KBM-7 (cell line): Measurements from ENCODE around the gene MAN1C1.

Experiments used
- DNase-seq: peaks from one replicate; pipeline ENCODE4 v3.0.0-alpha.2; 2015
- in situ Hi-C: fragments of 300-500 bp; cut with MboI; formaldehyde crosslinking; loops from 2 replicates; pipeline ENCODE4 v1.14.3; 2020; ENCODE audit warnings: low sequenced_read_pairs, low pct_unique_long_range_greater_than_20kb, mixed read lengths

Gene MAN1C1

DNA sequence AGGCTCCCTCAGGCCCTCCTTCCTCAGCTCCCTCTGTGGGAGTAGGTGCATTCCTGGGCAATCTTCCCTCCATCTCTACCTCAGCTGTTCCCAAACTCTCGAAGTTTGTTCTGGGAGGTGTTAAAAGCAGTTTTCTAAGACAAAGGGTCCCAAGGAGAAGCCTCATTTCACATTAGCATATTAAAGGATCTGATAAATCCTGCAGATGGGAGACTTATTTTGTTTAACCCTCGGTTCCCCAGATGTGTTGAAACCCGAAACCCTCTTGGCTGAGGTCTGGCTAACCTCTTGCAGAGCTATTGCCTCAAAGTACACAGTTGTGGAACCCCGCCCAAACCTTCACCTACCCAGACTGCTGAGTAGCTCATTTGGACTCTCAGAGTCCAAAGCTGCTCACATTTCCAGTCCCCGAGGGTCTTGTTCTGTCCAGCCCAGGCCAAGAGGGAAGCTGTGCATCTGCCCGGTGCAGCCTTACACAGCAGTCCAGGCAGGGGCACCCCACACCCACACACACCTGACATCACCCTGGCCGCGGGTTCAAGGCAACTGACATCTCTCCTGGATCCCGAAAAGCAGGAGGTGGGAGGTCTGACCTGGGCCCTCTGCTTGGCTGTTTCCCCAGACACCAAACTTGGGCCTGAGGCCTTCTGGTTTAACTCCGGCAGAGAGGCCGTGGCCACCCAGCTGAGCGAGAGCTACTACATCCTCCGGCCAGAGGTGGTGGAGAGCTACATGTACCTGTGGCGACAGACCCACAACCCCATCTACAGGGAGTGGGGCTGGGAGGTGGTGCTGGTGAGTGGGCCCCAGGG lies 163.9 kb downstream of the MAN1C1 start:
- in situ Hi-C loops, result no loop called here
- no peak for DNase-seq

DNA sequence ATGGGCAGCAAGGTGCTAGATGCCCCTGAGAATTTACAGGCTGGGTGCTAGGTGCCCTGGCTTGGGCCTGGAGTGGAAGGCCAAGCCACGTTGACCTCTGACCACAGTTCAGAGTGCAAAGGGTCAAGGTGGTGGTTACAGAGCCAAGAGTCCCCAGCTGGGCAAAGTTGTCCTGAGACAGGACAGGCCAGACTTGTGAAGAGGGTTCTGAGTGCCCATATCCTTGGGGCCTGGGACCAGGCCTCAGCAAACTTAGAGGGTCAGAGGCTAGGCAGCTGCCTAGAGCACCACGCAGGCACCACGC lies 164.5 kb downstream of the MAN1C1 start:
- no peak for DNase-seq
- in situ Hi-C loops, result no loop called here

DNA sequence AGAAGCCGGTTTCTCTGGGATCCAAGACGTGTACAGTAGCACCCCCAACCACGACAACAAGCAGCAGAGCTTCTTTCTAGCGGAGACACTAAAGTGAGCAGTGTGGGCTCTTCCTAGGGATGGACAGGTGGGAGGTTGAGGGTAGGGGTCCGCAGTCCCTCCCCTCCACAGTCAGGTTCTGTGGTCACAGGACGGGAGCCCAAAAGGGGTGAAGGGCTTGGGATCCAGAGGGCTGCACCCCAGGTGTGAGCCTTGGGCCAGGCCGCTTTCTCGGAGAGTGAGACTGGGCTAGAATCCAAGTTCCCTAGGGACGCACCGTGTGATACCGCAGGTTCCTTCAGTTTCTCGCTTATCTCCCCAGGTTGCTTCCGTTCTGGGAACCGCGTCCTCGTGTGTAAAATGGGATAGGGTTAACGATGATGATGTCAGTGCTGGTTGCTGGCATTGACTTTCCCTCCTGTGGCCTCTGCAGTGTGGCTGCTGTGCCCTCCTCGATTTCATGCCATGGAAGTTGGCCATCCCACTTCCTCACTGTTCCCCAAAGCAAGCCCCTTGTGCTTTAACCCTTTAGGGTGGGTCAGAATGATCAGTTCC lies 166.1 kb downstream of the MAN1C1 start:
- in situ Hi-C loops, result no loop called here

DNA sequence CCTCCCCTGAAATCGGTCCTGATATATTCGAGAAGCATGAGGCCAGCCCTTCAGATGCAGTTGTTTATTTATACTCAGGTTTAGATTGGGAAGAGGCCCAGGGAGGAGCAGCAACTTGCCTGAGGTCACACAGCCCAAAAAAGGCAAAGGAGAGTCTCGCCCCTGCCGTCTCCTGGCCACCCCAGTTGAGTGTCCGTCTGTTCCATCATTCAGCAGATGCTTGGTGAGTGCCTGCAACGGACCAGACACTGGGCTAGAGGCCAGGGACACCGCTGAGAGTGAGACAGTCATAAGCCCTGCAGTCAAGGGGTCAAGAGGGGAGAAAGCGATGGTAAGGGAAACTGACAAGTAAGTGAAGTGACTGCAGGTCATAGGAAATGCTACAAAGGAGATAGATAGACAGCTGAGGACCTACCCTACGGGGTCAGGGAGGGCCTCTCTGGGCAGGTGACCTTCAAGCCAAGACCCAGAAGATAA lies 168.0 kb downstream of the MAN1C1 start:
- no peak for DNase-seq
- in situ Hi-C loops, result no loop called here

More for the DNA sequence above, 166.1 kb downstream of the MAN1C1 start:
- DNase-seq, result no peak

DNA sequence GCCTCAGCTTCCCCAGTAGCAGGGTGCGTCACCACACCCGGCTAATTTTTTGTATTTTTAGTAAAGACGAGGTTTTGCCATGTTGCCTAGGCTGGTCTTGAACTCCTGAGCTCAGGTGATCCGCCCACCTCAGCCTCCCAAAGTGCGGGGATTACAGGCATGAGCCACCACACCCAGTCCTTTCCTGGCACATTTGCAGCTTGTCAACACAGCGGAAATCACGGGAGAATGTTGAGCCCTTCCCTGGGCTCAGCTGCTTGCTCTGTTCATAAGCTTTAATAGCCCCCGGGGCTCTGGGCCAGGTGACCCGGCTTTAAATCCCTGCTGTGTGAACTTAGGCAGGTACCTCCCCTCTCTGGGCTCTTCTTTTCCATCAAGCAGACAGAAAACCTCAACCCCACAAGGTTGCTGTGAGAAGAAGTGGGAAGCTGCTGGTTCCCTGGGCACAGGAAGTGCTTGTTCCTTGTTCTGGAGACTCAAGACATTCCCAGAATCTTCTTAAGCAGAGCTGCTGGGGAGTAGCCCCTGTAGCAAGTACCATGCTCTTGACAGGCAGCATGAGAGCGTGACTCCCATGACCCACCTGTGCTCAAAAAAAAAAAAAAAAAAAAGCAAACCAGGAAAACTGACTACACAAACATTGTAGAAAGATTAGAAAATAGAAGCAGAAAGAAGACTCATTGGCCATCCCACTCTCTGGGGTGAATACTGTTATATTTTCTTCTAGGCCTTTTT lies 168.9 kb downstream of the MAN1C1 start:
- in situ Hi-C loops, result no loop called here
- no peak for DNase-seq

DNA sequence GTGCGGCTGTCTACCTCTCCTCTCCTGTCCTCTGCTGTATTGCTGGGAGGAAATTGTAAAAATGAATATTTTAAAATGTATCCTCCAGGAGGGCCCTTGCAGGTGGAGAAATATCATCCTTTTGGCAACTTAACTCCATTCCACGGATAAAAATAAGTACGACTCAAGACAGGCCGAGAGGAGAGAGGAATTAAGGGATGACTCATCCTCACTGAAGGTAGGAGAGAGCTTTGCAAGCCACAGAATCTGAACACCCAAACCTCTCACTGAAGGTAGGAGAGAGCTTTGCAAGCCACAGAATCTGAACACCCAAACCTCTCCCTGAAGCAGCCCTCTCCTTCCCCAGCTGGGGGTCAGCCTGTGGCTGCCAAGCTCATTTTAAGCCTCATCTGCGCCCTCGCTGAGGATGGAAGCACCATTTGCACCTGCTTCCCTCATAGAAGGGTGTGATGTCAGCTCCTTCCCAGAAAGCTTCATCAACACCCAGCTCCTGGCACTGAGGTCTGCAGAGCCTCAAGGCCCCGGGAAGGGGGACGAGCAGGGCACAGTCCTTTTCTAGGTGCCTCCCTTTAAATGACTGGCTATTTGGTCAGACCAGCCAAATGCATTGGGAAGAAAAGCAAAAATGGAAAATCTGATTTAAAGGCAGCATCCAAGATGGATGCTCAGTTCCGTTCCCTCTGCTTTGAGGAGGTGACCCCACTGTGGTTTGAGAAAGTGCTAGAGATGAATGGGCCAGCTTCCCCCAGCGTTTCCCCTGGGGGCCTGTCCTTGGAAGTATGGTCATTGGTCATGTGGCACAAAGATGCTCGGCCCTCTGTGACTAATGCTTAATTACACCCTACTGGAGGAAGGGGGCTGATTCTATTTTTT lies 170.5 kb downstream of the MAN1C1 start:
- in situ Hi-C loops, result no loop called here
- no peak for DNase-seq

DNA sequence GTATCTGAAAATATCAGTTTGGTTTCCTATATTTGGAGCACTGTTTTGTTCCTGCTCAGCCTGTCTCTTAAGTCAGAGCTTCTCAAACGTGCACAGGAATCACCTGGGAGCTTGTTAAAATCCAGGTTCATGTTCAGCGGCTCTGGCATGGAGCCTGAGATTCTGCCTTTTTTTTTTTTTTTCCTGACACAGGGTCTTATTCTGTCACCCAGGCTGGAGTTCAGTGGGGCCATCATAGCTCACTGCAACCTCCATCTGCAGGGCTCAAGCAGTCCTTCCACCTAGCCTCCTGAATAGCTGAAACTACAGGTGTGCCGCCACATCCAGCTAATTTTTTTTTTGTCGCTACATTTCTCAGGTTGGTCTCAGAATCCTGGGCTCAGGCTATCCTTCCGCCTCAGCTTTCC lies 171.2 kb downstream of the MAN1C1 start:
- in situ Hi-C loops, result no loop called here
- DNase-seq, result no peak

DNA sequence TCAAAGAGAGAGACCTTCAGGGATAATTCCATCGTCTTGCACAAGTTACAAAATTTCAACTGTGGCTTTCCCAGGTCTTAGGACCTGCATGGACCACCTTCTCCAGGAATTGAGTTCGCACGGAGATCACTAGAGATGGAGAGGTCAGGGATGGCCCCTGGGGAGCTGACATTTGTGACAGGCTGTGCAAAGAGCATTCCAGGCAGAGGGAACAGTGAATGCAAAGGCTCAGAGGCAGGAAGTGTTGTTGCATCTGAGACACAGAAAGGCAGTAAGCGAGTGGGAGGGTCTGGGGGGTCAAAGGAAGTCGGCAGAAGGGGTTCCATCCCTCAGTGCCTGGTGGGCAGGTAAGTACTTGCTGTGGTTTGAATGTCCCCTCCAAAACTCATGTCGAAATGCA lies 173.9 kb downstream of the MAN1C1 start:
- DNase-seq, result no peak
- in situ Hi-C loops, result no loop called here

DNA sequence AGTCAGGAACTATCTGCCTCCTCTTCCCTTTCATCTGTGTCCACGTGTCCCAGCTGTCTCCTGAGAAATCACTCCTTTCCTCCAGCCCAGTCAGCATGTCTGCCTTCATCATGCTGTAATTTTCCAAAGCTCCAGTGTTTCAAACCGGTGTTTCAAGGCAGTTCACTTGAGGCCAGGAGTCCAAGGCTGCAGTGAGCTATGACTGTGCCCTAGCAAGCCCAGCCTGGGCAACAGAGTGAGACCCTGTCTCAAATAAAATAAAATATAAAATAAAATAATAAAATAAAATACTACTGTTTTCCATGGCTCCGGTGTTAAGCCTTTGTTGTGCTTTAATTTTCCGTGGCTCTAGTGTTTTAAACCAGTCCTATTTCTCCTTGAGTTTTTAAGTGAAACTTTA lies 175.5 kb downstream of the MAN1C1 start:
- no peak for DNase-seq
- in situ Hi-C loops, result no loop called here

DNA sequence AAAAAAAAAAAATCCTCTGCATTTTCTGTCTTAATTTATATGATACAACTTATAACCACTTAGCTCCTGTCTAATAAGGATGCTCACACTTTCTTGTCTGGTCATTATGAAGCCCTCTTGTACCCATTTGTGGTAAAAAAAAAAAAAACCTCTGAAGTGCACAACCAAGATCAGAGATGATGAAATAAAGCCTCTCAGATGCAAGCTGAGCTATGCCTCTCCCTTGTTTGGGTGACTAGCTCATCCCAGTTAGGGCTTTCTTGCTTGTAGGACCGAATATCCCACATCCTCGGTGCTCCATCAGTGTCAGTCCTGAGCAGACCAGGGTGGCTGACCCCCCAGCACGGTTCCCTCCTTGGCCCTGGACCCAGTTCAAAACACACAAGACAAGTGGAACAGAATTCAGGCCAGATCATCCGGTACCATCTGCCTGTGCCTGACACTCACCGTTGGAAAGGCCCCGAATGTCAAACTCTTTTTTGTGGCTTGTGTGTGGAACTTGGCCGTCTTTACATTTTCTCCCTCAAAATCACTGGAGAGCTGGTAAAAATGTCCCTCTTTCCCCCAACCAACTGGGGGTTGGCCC lies 177.1 kb downstream of the MAN1C1 start:
- no peak for DNase-seq
- in situ Hi-C loops, result no loop called here

DNA sequence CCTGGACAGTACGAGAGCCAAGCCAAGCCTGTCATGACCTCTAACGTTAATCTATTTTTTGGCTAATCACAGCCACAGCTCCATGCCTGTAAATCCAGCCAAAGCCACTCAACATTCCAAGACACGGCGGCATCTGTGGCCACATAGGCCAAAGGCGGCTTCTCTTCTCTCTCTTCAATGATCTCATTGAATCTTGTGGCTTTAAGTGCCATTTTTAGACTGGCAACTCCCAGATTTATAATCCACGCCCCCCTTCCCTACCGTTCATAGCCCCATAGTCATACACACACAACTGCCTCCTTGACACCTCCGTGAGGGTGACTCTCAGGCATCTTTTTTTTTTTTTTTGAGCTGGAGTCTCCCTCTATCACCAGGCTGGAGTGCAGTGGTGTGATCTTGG lies 177.7 kb downstream of the MAN1C1 start:
- in situ Hi-C loops, result no loop called here
- no peak for DNase-seq

DNA sequence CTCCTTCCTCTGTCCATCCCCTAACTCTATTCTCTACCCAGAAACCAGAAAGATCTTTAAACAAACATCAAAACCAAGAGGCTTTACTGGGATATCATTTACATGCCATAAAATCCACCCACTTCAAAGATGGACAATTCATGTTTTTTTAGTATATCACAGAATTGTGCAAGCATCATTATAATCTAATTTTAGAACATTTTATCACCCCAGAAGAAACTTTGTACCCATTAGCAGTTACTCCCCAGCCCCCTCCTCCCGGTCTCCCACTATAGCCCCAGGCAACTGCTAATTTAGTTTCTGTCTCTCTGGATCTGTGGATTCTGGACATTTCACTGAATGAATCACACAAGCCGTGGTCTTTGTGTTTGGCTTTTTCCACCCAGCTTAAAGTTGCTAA lies 178.6 kb downstream of the MAN1C1 start:
- no peak for DNase-seq

DNA sequence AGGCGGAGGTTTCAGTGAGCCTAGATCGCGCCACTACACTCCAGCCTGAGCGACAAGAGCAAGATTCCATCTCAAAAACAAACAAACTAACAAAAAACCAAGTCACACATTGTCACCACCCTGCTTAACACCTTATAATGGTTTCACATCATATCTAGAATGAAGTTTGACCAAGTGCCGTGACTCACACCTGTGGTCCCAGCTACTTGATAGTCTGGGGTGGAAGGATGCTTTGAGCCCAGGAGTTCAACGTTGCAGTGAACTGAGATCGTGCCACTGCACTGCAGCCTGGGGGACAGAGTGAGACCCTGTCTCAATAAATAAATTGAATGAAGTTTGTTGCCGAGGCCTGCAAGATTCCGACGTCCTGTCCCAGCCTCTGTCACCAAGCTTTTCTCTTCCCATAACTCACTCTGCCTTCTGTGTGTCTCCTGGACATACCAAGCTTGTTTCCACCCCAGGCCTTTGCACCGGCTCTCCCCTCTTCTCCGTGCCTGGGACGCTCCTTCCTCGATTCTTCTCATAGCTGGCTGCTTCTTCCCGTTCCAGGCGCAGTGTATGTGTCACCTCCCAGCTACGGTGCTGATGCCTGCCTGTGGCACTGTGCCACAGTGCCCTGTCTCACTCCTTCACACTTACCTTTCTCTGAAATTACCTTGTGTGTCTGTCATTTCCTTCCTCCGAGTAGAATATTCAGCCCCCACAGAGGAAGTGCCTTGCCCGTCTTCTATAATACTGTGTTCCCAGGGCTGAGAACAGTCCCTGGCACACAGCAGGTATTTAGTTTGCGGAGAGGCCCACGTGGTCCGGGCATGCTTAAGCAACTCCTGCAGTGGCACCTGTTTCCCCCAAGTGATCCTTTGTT lies 179.6 kb downstream of the MAN1C1 start:
- in situ Hi-C loops, result no loop called here
- no peak for DNase-seq

More for the DNA sequence above, 178.6 kb downstream of the MAN1C1 start:
- in situ Hi-C loops, result no loop called here

DNA sequence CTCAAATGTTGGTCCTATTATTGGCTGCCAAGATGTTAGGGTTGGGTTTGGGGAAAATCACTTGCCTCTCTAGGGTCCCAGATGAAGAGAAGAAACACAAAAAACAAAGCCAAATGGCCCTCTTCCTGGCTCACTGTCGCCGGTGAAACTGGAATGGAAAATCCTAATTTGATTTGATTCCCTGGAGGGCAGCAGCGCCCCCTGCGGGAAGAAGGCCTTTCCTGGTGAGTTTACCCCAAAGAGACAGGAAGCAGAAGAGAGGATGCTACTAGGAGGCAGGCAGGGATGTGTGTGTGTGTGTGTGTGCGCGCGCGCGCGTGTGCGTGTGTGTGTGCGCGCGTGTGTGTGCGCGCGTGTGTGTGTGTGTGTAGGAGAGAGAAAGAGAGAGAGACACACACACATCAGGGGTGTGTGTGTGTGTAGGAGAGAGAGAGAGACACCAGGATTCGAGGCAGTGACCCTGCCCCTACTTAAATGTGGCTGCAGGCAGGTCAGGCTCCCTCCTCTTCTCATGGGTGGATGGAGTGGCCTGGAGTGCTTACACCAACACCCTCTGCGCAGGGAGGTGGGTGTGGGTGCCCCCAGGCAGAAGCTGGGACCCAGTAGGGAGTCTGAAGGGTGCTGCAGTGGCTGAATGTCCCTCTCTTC lies 180.3 kb downstream of the MAN1C1 start:
- DNase-seq, result peak; percentile 87
- in situ Hi-C loops, result no loop called here

DNA sequence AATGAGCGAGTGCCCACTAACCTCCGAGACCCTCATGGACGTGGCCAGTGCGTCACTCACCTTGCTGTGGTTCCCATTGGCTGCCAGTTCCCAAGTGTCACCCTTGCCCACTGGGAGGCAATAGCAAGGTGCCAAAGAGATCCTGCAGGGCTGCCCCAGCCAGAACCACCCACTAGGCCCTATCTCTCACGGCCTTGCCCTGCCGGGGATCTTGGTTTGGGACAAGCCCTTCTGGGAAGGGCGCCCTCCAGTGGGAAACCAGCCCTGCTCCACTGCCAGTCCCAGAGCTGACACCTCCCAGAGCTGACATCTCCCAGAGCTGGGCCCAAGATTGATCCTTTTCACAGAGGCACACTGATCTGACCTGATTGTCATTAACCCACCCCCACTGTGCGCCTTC lies 181.3 kb downstream of the MAN1C1 start:
- DNase-seq, result peak; percentile 62
- in situ Hi-C loops, result no loop called here

DNA sequence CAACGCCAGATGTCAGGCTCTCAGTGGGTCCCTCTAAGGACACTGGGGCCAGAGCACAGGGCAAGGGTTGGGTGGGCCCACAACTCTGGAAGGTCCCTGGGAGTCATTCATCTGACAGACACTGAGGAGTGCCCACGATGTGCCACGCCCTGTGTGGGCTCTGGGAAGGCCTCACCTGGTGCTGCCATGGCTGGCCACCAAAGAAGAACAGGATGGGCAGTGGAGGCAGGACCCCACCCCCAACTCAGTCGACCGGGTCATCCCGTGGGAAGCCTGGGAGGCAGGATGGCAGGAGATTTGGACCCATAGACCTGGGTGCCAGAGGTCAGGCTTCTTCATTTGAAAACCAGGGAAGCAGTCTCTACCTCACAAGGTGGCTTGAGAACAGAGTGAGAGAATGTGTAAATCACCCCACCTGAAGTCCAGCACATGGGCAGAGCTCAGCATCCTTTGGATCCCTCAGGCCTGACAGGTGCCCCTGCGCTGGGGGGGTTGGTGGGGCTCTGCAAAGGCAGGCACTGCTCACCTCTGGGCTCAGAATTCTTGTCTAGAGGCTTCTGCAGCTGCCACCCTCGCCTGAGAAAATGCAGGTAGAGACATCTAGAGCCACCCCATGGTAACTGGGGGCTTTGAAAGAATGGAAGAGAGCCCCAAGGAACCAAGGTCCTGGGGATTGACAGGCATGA lies 182.2 kb downstream of the MAN1C1 start:
- in situ Hi-C loops, result no loop called here
- DNase-seq, result no peak

DNA sequence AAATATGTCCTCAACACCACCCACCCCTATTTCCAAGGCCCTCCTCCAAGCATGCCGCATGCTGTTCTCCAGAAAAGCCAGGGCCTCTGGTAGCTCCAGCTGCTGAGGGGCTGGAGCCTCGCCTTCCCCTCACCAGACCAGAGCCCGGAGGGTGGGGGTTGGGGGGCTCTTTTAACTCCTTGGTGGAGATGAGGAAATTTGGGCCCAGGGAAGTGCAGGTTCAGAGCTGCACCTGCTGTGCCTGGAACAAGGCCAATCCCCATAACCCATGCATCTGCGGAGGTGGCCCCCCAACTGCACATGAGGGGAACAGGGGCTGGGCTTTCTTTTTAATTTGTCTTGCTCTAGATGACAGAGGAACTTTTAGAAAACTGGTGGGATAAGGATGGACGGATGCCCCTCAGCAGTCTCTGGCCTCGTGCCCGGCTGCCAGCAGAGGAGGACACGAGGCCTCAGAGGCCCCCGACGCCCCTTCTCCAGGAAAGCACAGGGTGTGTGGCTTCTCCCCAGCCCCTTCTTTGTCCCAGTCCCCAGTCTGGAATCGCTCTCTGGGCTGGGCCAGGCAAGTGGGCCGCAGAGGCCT lies 182.9 kb downstream of the MAN1C1 start:
- in situ Hi-C loops, result no loop called here
- no peak for DNase-seq
